H1 (cell line): ENCODE measurements around the gene DYNC1H1. TPM values are rescaled to one million over a fixed set of nuclear protein-coding genes. Genes with fewer than 3 reads are reported as not detected.

ENCODE experiments used
- CTCF ChIA-PET: fragments of 300-600 bp; sonication (Branson Sonifier 250); formaldehyde crosslinking; loops from one replicate; lab custom pipeline; 2021; ENCODE audit not compliant: partially characterized antibody; lab: Charles Lee
- POLR2A ChIA-PET: fragments of 300-600 bp; sonication (Branson Sonifier 250); formaldehyde crosslinking; loops from one replicate; lab custom pipeline; 2021; ENCODE audit warnings: inconsistent platforms; ENCODE audit not compliant: partially characterized antibody; lab: Charles Lee
- DNase-seq, 2 experiments: peaks; one replicate each; pipeline versions ENCODE4 v3.0.0 to v3.0.0-alpha.2; 2010 to 2022; ENCODE audit warnings: low spot score in 2 of 2, low read depth in 1 of 2, mixed read lengths in 1 of 2
- FAIRE-seq: peaks from 2 replicates; lab custom pipeline; 2011; peaks lifted over from hg19 to GRCh38; lab: Jason Lieb, UNC
- H2AFZ ChIP-seq: 2 replicates; pipeline ENCODE4 v1.8.1; 2012; ENCODE audit warnings: low read length, inconsistent platforms
- H2AK5ac ChIP-seq: 2 replicates; pipeline ENCODE4 v1.6.1; 2013; ENCODE audit warnings: low read depth, low read length
- H2BK120ac ChIP-seq: replicated peaks from 2 replicates; pipeline ENCODE3; 2013; ENCODE audit warnings: low read depth, low read length, inconsistent platforms
- H2BK12ac ChIP-seq: 2 replicates; pipeline ENCODE4 v1.6.1; 2013; ENCODE audit warnings: low read depth, low read length
- H2BK15ac ChIP-seq: 2 replicates; pipeline ENCODE4 v1.6.1; 2013; ENCODE audit warnings: low read length
- H2BK20ac ChIP-seq: 2 replicates; pipeline ENCODE4 v1.6.1; 2013; ENCODE audit warnings: low read length
- H2BK5ac ChIP-seq: 2 replicates; pipeline ENCODE4 v1.6.1; 2013; ENCODE audit warnings: low read depth, low read length
- H3K14ac ChIP-seq: 2 replicates; pipeline ENCODE4 v1.6.1; 2013; ENCODE audit warnings: inconsistent platforms; ENCODE audit not compliant: insufficient read length
- H3K18ac ChIP-seq: 2 replicates; pipeline ENCODE4 v1.6.1; 2013; ENCODE audit warnings: low read length; ENCODE audit errors: extremely low read depth
- H3K23ac ChIP-seq: 2 replicates; pipeline ENCODE4 v1.6.1; 2013; ENCODE audit warnings: inconsistent platforms; ENCODE audit not compliant: insufficient read length
- H3K23me2 ChIP-seq: 2 replicates; pipeline ENCODE4 v1.6.1; 2013; ENCODE audit warnings: low read depth, low read length
- H3K27ac ChIP-seq: 2 replicates; pipeline ENCODE4 v1.6.1; 2011; ENCODE audit warnings: low read depth, low read length, inconsistent platforms
- H3K27me3 ChIP-seq, 4 experiments: replicated peaks in 1 of 4; 1 replicate in 1 of 4; 2 replicates in 3 of 4; pipeline versions ENCODE4 v1.6.1 to v1.8.1; 2011 to 2013; ENCODE audit warnings: low read length in 3 of 4, mild to moderate bottlenecking in 3 of 4, inconsistent platforms in 2 of 4, mixed read lengths in 2 of 4, moderate library complexity in 1 of 4; ENCODE audit not compliant: control insufficient read depth in 3 of 4, insufficient read depth in 3 of 4; ENCODE audit errors: extremely low read depth in 1 of 4
- H3K36me3 ChIP-seq, 4 experiments: 2 replicates each; pipeline versions ENCODE4 v1.6.1 to v1.8.1; 2011 to 2013; ENCODE audit warnings: mild to moderate bottlenecking in 4 of 4, low read length in 3 of 4, moderate library complexity in 2 of 4, control low read depth in 1 of 4, inconsistent platforms in 1 of 4; ENCODE audit not compliant: insufficient read depth in 4 of 4, control insufficient read depth in 2 of 4
- H3K4ac ChIP-seq: replicated peaks from 2 replicates; pipeline ENCODE3; 2013; ENCODE audit warnings: low read length, low read depth, mixed read lengths, inconsistent platforms; ENCODE audit not compliant: insufficient read length
- H3K4me1 ChIP-seq, 4 experiments: replicated peaks in 1 of 4; 1 replicate in 1 of 4; 2 replicates in 3 of 4; pipeline versions ENCODE4 v1.6.1 to v1.8.1; 2011 to 2013; ENCODE audit warnings: low read length in 3 of 4, inconsistent platforms in 2 of 4, mixed read lengths in 1 of 4; ENCODE audit not compliant: insufficient read depth in 4 of 4, control insufficient read depth in 3 of 4
- H3K4me2 ChIP-seq, 2 experiments: 2 replicates each; pipeline versions ENCODE4 v1.6.1 to v1.8.1; 2011 to 2013; ENCODE audit warnings: low read depth in 2 of 2, low read length in 2 of 2, control low read depth in 1 of 2, inconsistent platforms in 1 of 2, mild to moderate bottlenecking in 1 of 2; ENCODE audit not compliant: insufficient read depth in 1 of 2
- H3K4me3 ChIP-seq, 4 experiments: fragments of 200-600, 300-600 bp in 1 of 4; sonication (generic), shearing (Covaris generic), sonication (Bioruptor Twin) in 1 of 4; 2 replicates each; pipeline versions ENCODE4 v1.5.1 to v1.8.1; 2011 to 2016; ENCODE audit warnings: low read length in 4 of 4, low read depth in 3 of 4, control low read depth in 2 of 4, inconsistent platforms in 2 of 4, mild to moderate bottlenecking in 2 of 4, mixed read lengths in 1 of 4, moderate library complexity in 1 of 4; ENCODE audit not compliant: insufficient read depth in 2 of 4; ENCODE audit errors: extremely low read depth in 1 of 4
- H3K56ac ChIP-seq: replicated peaks from 2 replicates; pipeline ENCODE3; 2013; ENCODE audit warnings: low read depth, mild to moderate bottlenecking, mixed read lengths, low read length, inconsistent platforms; ENCODE audit not compliant: insufficient read length
- H3K79me1 ChIP-seq: 2 replicates; pipeline ENCODE4 v1.6.1; 2013; ENCODE audit warnings: low read depth, low read length, control low read depth
- H3K79me2 ChIP-seq, 2 experiments: 2 replicates each; pipeline versions ENCODE4 v1.6.1 to v1.8.1; 2012 to 2013; ENCODE audit warnings: low read length in 2 of 2, mild to moderate bottlenecking in 2 of 2, inconsistent platforms in 1 of 2; ENCODE audit not compliant: insufficient read depth in 2 of 2, control insufficient read depth in 1 of 2
- H3K9ac ChIP-seq, 4 experiments: replicated peaks in 1 of 4; 1 replicate in 1 of 4; 2 replicates in 3 of 4; pipeline versions ENCODE4 v1.6.1 to v1.8.1; 2011 to 2013; ENCODE audit warnings: low read depth in 3 of 4, low read length in 3 of 4, control low read depth in 2 of 4, mild to moderate bottlenecking in 2 of 4, moderate library complexity in 2 of 4, inconsistent platforms in 1 of 4; ENCODE audit errors: extremely low read depth in 1 of 4
- H3K9me3 ChIP-seq, 2 experiments: 2 replicates each; pipeline versions ENCODE4 v1.6.1 to v1.8.1; 2012 to 2013; ENCODE audit warnings: mild to moderate bottlenecking in 2 of 2, moderate library complexity in 2 of 2, control low read depth in 1 of 2, inconsistent platforms in 1 of 2, low read depth in 1 of 2, low read length in 1 of 2, mixed read lengths in 1 of 2; ENCODE audit not compliant: insufficient read depth in 2 of 2
- H4K20me1 ChIP-seq, 2 experiments: replicated peaks in 1 of 2; 2 replicates each; pipeline versions ENCODE3 to v1.8.1; 2011 to 2013; ENCODE audit warnings: inconsistent platforms in 2 of 2, low read length in 2 of 2, mild to moderate bottlenecking in 1 of 2; ENCODE audit not compliant: insufficient read depth in 2 of 2, control insufficient read depth in 1 of 2
- H4K5ac ChIP-seq: 2 replicates; pipeline ENCODE4 v1.6.1; 2013; ENCODE audit warnings: low read length, low read depth, mixed read lengths, inconsistent platforms; ENCODE audit not compliant: insufficient read length
- H4K8ac ChIP-seq: 2 replicates; pipeline ENCODE4 v1.8.0; 2013; ENCODE audit warnings: mild to moderate bottlenecking, moderate library complexity, low read length, inconsistent platforms; ENCODE audit not compliant: insufficient read depth; ENCODE audit errors: extremely low read depth
- H4K91ac ChIP-seq: replicated peaks from 2 replicates; pipeline ENCODE3; 2013; ENCODE audit warnings: low read length, mixed read lengths, inconsistent platforms; ENCODE audit not compliant: insufficient read length
- WGBS, 2 experiments: shearing (Covaris generic) in 1 of 2; methylation state at CpG; one replicate each; pipeline versions ENCODE4 v1.1.6 to v1.1.7; 2013 to 2015; ENCODE audit warnings: low lambda C conversion rate in 2 of 2, mixed read lengths in 2 of 2, inconsistent platforms in 1 of 2, low coverage in 1 of 2, missing lambda C conversion rate in 1 of 2; ENCODE audit not compliant: insufficient replicate concordance in 2 of 2, insufficient coverage in 1 of 2, insufficient read length in 1 of 2; ENCODE audit errors: extremely low coverage in 1 of 2, missing lambda C conversion rate in 1 of 2; 5-methylcytosine and 5-hydroxymethylcytosine counted together
- polyA plus RNA-seq, 7 experiments: library from polyadenylated mRNA; depleted of rRNA in 3 of 7; stranded (reverse) in 5 of 7; unstranded in 2 of 7; fragments of >200 nt in 5 of 7; fragments of 200-250 nt in 2 of 7; gene quantifications; 1 replicate in 5 of 7; 2 replicates in 1 of 7; 4 replicates in 1 of 7; pipeline versions ENCODE4 v1.2.1 to v1.2.3, GENCODE V29; 2011 to 2013; ENCODE audit warnings: missing spikeins in 2 of 7, mixed read lengths in 2 of 7
- total RNA-seq: library from RNA; stranded (reverse); fragmentation: NEBNext Ultra II Directional; extraction: Animal tissue kit (Norgen Biotek cat#: 25700); gene quantifications from 2 replicates; pipeline ENCODE4 v1.2.1, GENCODE V29; 2021

The DYNC1H1 gene
- total and polyA plus RNA-seq, 2 of the 8 experiments (the other 6 are each of a cell fraction or from before 2014, with no cell fraction given), result 238 to 387 TPM

GRCh38 chr14:102066041-102066451 is 101.7 kb downstream of the DYNC1H1 start:
- FAIRE-seq (no peak), DNase-seq (no peak)
- H3K4me1 ChIP-seq, result peaks cover 0 to 3% (median 0%) of the 10 kb centered on the region in 4 experiments; a peak in 1 of 7 replicates
- H4K20me1 ChIP-seq, result no peaks in the 10 kb centered on the region
- H2BK120ac ChIP-seq, result no peak overlapping the region
- H3K18ac ChIP-seq, result no peak overlapping the region
- no peak overlapping the region for H3K4me2 ChIP-seq
- no peaks in the 10 kb centered on the region for H3K79me1 ChIP-seq
- H2AFZ ChIP-seq, result no peak overlapping the region
- no peak overlapping the region; the same call in 1 of the 2 replicates for H3K27ac ChIP-seq
- no peak overlapping the region for H3K23ac ChIP-seq
- no peak overlapping the region for H2BK15ac ChIP-seq
- H3K27me3 ChIP-seq, result no peaks in the 10 kb centered on the region
- H3K9me3 ChIP-seq, result no peaks in the 10 kb centered on the region
- 100% methylated on average over 4 of the region's 12 CpGs; no CpG with 5 or more reads in 1 of the 2 experiments for WGBS, 2 experiments
- H4K5ac ChIP-seq, result no peak overlapping the region
- H2BK20ac ChIP-seq, result no peak overlapping the region
- ChIA-PET POLR2A (interaction anchor here (0.9 to 1.3 kb wide), 2 partner anchors 16 to 30 kb away, joined by 3 read pairs; no protein-coding TSS in a partner anchor), CTCF (interaction anchor here (5.4 kb wide), 1 partner anchor 30 kb away, joined by 37 read pairs; no protein-coding TSS in a partner anchor)
- H3K9ac ChIP-seq, result no peak overlapping the region
- no peak overlapping the region for H3K14ac ChIP-seq
- H3K4ac ChIP-seq, result no peak overlapping the region
- no peaks in the 10 kb centered on the region for H3K36me3 ChIP-seq
- H2AK5ac ChIP-seq, result no peak overlapping the region
- no peak overlapping the region for H4K91ac ChIP-seq
- no peak overlapping the region for H3K56ac ChIP-seq
- H3K4me3 ChIP-seq, result no peak overlapping the region
- no peak overlapping the region for H2BK5ac ChIP-seq
- H4K8ac ChIP-seq, result no peak overlapping the region
- no peaks in the 10 kb centered on the region for H3K23me2 ChIP-seq
- H2BK12ac ChIP-seq, result no peak overlapping the region
- H3K79me2 ChIP-seq, result no peaks in the 10 kb centered on the region
